NB4 (cell line): ENCODE results near the gene CBFB.

Experiments
- DNase-seq: peaks from one replicate; pipeline ENCODE4 v3.0.0; 2010; ENCODE audit warnings: low read depth
- H3K4me3 ChIP-seq: one replicate; pipeline ENCODE4 v1.5.1; 2011; ENCODE audit warnings: mild to moderate bottlenecking, low read depth, low read length, moderate library complexity
- CTCF ChIP-seq: IDR thresholded peaks from one replicate; pipeline ENCODE4 v1.5.1; 2012; ENCODE audit warnings: low read depth, low read length
- MAX ChIP-seq: IDR thresholded peaks from 2 replicates; pipeline ENCODE4 v1.6.1; 2011; ENCODE audit warnings: low read depth, low read length
- MYC ChIP-seq: IDR thresholded peaks from 2 replicates; pipeline ENCODE4 v1.6.1; 2011; ENCODE audit warnings: low read depth, low read length
- POLR2A ChIP-seq: IDR thresholded peaks from 2 replicates; pipeline ENCODE4 v1.6.1; 2011; ENCODE audit warnings: mild to moderate bottlenecking; ENCODE audit not compliant: insufficient read length; ENCODE audit errors: extremely low read depth

Gene CBFB

GRCh38 chr16:67016143-67016542 lies 12.8 kb upstream of the CBFB start:
- TF ChIP-seq POLR2A (no peak), MYC (no peak), CTCF (no peak), MAX (no peak)
- H3K4me3 ChIP-seq: no peak overlapping the region
- DNase-seq: no peak

- TF ChIP-seq MYC: no peak
- TF ChIP-seq MAX: no peak
- no peak for TF ChIP-seq CTCF
- no peak for TF ChIP-seq POLR2A
- H3K4me3 ChIP-seq: no peak overlapping the region
These were observed 12.1 kb upstream of the CBFB start for GRCh38 chr16:67016681-67017420.

GRCh38 chr16:67017421-67017750 lies 11.6 kb upstream of the CBFB start:
- no peak for TF ChIP-seq CTCF
- TF ChIP-seq MYC: no peak
- TF ChIP-seq MAX: no peak
- TF ChIP-seq POLR2A: no peak
- no peak for DNase-seq
- H3K4me3 ChIP-seq: no peak overlapping the region

More at GRCh38 chr16:67016681-67017420, 12.1 kb upstream of the CBFB start:
- DNase-seq: no peak

GRCh38 chr16:67017810-67018488 lies 11.0 kb upstream of the CBFB start:
- H3K4me3 ChIP-seq: no peak overlapping the region
- TF ChIP-seq MYC (peak; percentile 85), POLR2A (no peak), CTCF (peak; percentile 76), MAX (peak; percentile 97)
- peak; percentile 88 for DNase-seq

- TF ChIP-seq MAX (no peak), MYC (no peak), CTCF (no peak), POLR2A (no peak)
- no peak overlapping the region for H3K4me3 ChIP-seq
- DNase-seq: no peak
These were observed 9.8 kb upstream of the CBFB start for GRCh38 chr16:67019171-67019570.
